MCF 10A (cell line): ENCODE data around the gene GLIS2. TPM values are rescaled to one million over a fixed set of nuclear protein-coding genes. Genes with fewer than 3 reads are reported as not detected.

Experiments used
- BruUV-seq: library from RNA; stranded (reverse); fragments of 400-500 nt; replicated peaks from 2 replicates; lab custom pipeline; 2021; lab: Mats Ljungman, UMichigan
- CTCF ChIA-PET: fragments of 300-600 bp; sonication (Branson Sonifier 250); formaldehyde crosslinking; extraction: SDS; loops from one replicate; lab custom pipeline; 2021; ENCODE audit warnings: antibody characterized with exemption, inconsistent platforms; lab: Yijun Ruan, JAX
- POLR2A ChIA-PET: fragments of 300-600, 350-650 bp; sonication (Branson Sonifier 250); formaldehyde crosslinking; extraction: SDS; loops from one replicate; lab custom pipeline; 2020; ENCODE audit warnings: antibody characterized with exemption, inconsistent platforms; lab: Yijun Ruan, JAX
- DNase-seq: peaks from one replicate; pipeline ENCODE4 v3.0.0-alpha.2; 2018; ENCODE audit not compliant: unreplicated experiment
- H3K27ac Mint-ChIP-seq: one replicate; pipeline ENCODE4 v1.8.0; 2022; ENCODE audit warnings: mild to moderate bottlenecking, low read depth, mixed read lengths; ENCODE audit not compliant: unreplicated experiment
- H3K27me3 Mint-ChIP-seq: one replicate; pipeline ENCODE4 v1.8.0; 2022; ENCODE audit warnings: mixed read lengths; ENCODE audit not compliant: insufficient read depth, unreplicated experiment
- H3K36me3 Mint-ChIP-seq: one replicate; pipeline ENCODE4 v1.8.0; 2022; ENCODE audit warnings: mild to moderate bottlenecking, moderate library complexity, mixed read lengths; ENCODE audit not compliant: insufficient read depth, unreplicated experiment
- H3K4me1 Mint-ChIP-seq: one replicate; pipeline ENCODE4 v1.8.0; 2022; ENCODE audit warnings: mixed read lengths; ENCODE audit not compliant: insufficient read depth, unreplicated experiment
- H3K4me3 Mint-ChIP-seq: one replicate; pipeline ENCODE4 v1.8.0; 2022; ENCODE audit warnings: mild to moderate bottlenecking, moderate library complexity, mixed read lengths; ENCODE audit not compliant: unreplicated experiment
- H3K9me3 Mint-ChIP-seq: one replicate; pipeline ENCODE4 v1.8.0; 2022; ENCODE audit warnings: mixed read lengths; ENCODE audit not compliant: unreplicated experiment
- intact Hi-C: fragments of 100-400 bp; cut with micrococcal nuclease; formaldehyde crosslinking; loops from 2 replicates; pipeline ENCODE4 v1.14.1; 2022
- total RNA-seq: library from RNA; stranded (reverse); gene quantifications from 2 replicates; pipeline ENCODE4 v1.2.3, GENCODE V29; 2022
- TF ChIP-seq, protein P1 (sequence below): fragments of 200-600 bp; IDR thresholded peaks from one replicate; pipeline ENCODE4 v1.8.0; 2022; ENCODE audit warnings: antibody characterized with exemption, mild to moderate bottlenecking; ENCODE audit not compliant: unreplicated experiment

GLIS2 gene
- total RNA-seq, 1 experiment from 2014 or later: 14.7 TPM

DNA sequence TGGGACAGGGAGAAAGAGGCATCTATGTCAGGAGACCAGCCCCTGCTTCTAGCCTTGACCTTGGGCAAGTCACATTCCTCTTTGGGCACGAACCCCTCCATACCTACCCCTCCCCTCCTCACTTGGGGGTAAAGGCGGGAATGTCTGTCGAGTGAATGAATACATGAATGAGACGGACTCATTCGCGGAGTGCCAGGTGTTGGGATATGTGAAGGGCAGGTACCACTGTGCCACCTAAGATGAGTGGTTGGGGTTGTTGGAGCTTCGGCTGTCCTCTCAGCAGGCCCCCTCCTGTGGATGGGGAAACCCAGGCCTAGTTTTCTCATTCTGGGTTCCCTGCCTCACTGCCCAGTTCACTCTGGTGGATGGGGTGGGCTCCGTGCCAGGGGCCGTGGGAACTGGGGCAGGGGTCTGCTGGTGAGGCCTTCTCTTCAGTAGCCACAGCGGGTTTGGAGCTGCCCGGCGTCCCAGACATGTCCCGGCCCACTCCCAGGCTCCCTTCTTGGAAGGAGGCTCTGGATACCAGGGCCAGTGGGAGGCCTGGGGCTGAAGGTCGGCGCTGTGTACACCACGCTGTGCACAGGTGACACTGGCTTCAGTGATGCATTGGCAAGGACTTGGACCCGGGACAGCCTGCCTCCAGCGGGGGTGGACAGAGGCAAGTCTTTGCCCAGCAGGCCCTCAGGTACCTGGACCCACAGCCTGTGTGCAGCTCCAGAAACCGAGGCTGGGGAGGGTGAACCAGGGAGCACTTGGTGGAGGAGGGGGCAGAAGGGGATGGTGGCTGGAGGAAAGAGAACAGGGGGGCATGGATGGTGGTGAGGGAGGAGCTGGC lies 5.6 kb downstream of the GLIS2 start:
- ChIA-PET POLR2A (no interaction called here), CTCF (interaction anchor here (0.6 to 1.2 kb wide), 4 partner anchors 28 to 353 kb away, joined by 3 to 4 read pairs (median 3); no protein-coding TSS in a partner anchor)
- intact Hi-C loops: no loop called here
- TF ChIP-seq, protein P1, sequence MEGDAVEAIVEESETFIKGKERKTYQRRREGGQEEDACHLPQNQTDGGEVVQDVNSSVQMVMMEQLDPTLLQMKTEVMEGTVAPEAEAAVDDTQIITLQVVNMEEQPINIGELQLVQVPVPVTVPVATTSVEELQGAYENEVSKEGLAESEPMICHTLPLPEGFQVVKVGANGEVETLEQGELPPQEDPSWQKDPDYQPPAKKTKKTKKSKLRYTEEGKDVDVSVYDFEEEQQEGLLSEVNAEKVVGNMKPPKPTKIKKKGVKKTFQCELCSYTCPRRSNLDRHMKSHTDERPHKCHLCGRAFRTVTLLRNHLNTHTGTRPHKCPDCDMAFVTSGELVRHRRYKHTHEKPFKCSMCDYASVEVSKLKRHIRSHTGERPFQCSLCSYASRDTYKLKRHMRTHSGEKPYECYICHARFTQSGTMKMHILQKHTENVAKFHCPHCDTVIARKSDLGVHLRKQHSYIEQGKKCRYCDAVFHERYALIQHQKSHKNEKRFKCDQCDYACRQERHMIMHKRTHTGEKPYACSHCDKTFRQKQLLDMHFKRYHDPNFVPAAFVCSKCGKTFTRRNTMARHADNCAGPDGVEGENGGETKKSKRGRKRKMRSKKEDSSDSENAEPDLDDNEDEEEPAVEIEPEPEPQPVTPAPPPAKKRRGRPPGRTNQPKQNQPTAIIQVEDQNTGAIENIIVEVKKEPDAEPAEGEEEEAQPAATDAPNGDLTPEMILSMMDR: no peak
- no peak for DNase-seq
- no peak overlapping the region for H3K4me3 Mint-ChIP-seq
- H3K9me3 Mint-ChIP-seq: no peaks in the 10 kb centered on the region
- no peak overlapping the region for H3K27ac Mint-ChIP-seq
- H3K36me3 Mint-ChIP-seq: peaks cover 7% of the 10 kb centered on the region
- H3K4me1 Mint-ChIP-seq: peaks cover 5% of the 10 kb centered on the region
- H3K27me3 Mint-ChIP-seq: no peaks in the 10 kb centered on the region
- BruUV-seq: no TSS peak

DNA sequence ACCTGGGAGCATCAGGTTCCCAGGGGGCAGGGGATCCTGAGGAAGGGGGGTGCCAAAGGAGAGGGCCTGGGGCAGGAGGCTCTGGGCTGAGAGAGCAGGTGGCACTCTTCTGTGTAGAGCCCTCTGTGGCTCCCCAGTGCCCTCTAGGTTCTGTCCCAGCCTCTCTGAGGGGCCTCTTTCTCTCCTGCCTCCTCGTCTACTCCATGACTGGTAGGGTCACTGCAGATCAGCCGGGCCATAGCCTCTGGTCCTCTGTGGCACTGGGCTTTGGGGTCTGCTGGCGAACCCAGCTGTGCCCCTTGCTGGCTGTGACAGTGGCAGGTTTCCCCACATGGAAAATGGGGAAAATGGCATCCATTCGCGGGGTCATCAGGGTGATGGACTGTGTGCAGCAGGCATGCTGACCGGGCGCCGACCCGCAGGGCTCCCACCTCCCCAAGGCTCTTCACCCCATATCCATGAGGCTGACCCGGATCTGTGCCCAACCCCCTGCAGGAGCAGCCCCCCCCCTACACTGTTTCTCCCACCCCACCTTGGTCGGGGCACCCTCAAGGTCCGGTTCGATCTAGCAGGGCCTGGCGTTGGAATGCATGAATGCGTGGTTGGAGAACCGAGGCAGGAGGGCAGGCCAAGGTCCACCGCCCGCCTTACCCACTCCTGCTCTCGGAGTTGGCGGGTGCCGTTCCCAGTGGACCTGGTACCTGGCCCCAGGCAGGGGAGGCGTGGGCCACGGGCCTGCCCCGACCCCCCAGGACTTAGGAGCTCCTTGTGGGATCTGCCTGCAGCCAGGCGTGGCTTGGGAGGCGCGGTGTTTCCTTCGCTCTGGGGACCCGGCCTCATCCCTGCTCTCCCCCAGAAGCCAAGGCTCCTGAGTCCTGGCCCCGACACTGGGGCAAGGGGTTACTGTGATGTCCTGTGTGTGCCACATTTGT lies 6.5 kb downstream of the GLIS2 start:
- CTCF ChIA-PET: interaction anchor here (0.7 to 1.2 kb wide), 3 partner anchors 17 to 33 kb away, joined by 3 read pairs; no protein-coding TSS in a partner anchor
- no peak for DNase-seq
- H3K36me3 Mint-ChIP-seq: no peaks in the 10 kb centered on the region
- no peak overlapping the region for H3K4me3 Mint-ChIP-seq
- TF ChIP-seq, protein P1: no peak
- H3K27ac Mint-ChIP-seq: no peak overlapping the region
- H3K4me1 Mint-ChIP-seq: peaks cover 5% of the 10 kb centered on the region
- H3K9me3 Mint-ChIP-seq: no peaks in the 10 kb centered on the region
- no TSS peak for BruUV-seq
- POLR2A ChIA-PET: no interaction called here
- intact Hi-C loops: no loop called here
- H3K27me3 Mint-ChIP-seq: no peaks in the 10 kb centered on the region

DNA sequence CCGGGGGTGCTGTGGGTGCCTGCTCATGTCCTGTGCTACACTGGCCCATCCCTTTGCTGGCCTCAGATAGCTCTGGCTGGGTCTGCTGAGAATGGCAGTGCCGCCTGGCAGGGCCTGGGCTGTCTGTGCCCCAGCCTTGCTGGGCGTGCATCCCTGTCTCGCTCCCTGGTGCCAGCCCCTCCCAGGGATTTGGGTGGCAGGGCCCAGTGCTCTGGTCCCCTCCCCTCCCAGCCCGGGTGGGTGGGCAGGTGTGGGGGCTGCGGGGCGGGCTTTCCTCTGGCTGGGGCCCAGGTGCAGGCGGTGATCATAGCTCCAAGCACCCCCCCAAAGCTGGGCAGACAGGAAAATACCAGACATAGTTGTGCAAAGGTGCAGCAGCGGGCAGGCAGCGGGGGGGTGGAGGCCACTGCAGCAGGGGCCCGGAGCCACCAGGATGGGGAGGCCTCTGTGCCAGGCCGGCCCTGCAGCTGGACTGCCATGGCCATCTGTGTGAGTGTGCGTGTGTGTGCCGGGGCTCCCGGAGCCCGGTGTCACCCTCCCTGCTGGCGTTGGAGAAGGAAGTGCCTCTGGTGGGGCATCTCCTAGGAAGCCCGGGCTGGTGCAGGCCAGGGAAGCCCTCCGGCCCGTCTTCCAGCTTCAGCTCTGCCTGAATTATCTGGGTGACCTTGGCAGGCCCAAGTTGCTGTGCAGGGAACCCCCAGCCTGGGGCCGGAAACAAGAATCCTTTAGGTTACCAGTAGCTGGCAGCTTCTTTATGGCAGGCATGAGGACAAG lies 7.4 kb downstream of the GLIS2 start:
- no peaks in the 10 kb centered on the region for H3K9me3 Mint-ChIP-seq
- H3K4me3 Mint-ChIP-seq: no peak overlapping the region
- no peak overlapping the region for H3K27ac Mint-ChIP-seq
- POLR2A ChIA-PET: interaction anchor here (0.8 kb wide), 1 partner anchor 126 kb away, joined by 4 read pairs; no protein-coding TSS in a partner anchor
- intact Hi-C loops: no loop called here
- no TSS peak for BruUV-seq
- TF ChIP-seq, protein P1: no peak
- H3K36me3 Mint-ChIP-seq: no peaks in the 10 kb centered on the region
- peaks cover 5% of the 10 kb centered on the region for H3K4me1 Mint-ChIP-seq
- CTCF ChIA-PET: interaction anchor here (0.6 to 1.2 kb wide), 6 partner anchors 16 to 69 kb away, joined by 3 read pairs; no protein-coding TSS in a partner anchor
- H3K27me3 Mint-ChIP-seq: no peaks in the 10 kb centered on the region
- no peak for DNase-seq
